Muscle of leg (tissue), 11 donors: ENCODE results near the gene BNIP3. TPM values are rescaled to one million over a fixed set of nuclear protein-coding genes. Genes with fewer than 3 reads are reported as not detected.

Experiments
- DNase-seq: peaks from one replicate; pipeline ENCODE4 v3.0.0; 2013
- H3K27ac ChIP-seq: one replicate; pipeline ENCODE4 v1.5.1; 2013; ENCODE audit warnings: mild to moderate bottlenecking, low read length, control low read depth
- H3K27me3 ChIP-seq: one replicate; pipeline ENCODE4 v1.6.1; 2013; ENCODE audit warnings: low read length; ENCODE audit not compliant: control insufficient read depth, insufficient read depth
- H3K36me3 ChIP-seq: one replicate; pipeline ENCODE4 v1.6.1; 2013; ENCODE audit warnings: low read length; ENCODE audit not compliant: control insufficient read depth, insufficient read depth
- H3K4me1 ChIP-seq: one replicate; pipeline ENCODE4 v1.6.1; 2013; ENCODE audit warnings: low read length; ENCODE audit not compliant: control insufficient read depth, insufficient read depth
- H3K4me3 ChIP-seq: one replicate; pipeline ENCODE4 v1.5.1; 2013; ENCODE audit warnings: low read length, control low read depth
- H3K9me3 ChIP-seq: replicated peaks from 2 replicates; pipeline ENCODE4 v1.6.1; 2013; ENCODE audit warnings: low read depth, low read length; ENCODE audit not compliant: control insufficient read depth
- WGBS: methylation state at CpG from one replicate; pipeline ENCODE4 v1.1.5; 2013; ENCODE audit warnings: missing lambda C conversion rate; ENCODE audit not compliant: insufficient coverage; 5-methylcytosine and 5-hydroxymethylcytosine counted together
- polyA plus RNA-seq, 8 donors: library from polyadenylated mRNA; unstranded; fragments of 120-200 nt; gene quantifications; one replicate each; pipeline versions ENCODE4 v1.2.1 to v1.2.3, GENCODE V29; 2013; ENCODE audit warnings: inconsistent platforms in 1 of 8, low replicate concordance in 1 of 8; ENCODE audit not compliant: insufficient read length in 8 of 8, insufficient read depth in 1 of 8
- total RNA-seq: library from RNA; stranded (reverse); fragments of 120-200 nt; gene quantifications from one replicate; pipeline ENCODE4 v1.2.4, GENCODE V29; 2013

Gene BNIP3
- total and polyA plus RNA-seq, 9 donors: 34.6 to 44.6 (median 40.0) TPM

DNA sequence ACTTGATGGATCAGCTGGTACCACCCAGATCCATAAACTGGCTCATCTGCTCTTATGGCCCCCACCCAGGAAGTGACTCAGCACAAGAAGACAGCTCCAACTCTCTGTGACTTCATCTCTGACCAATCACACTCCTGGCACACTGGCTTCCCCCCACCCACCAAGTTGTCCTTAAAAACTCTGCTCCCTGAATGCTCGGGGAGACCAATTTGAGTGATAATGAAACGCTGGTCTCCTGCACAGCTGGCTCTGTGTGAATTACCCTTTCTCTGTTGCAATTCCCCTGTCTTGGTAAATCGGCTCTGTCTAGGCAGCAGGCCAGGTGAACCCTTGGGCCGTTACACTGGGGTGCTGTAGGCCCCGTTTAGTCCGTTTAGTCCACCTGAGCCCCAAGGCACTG, 23.4 kb upstream of the BNIP3 start:
- H3K27me3 ChIP-seq: peaks cover 32% of the 10 kb centered on the region

DNA sequence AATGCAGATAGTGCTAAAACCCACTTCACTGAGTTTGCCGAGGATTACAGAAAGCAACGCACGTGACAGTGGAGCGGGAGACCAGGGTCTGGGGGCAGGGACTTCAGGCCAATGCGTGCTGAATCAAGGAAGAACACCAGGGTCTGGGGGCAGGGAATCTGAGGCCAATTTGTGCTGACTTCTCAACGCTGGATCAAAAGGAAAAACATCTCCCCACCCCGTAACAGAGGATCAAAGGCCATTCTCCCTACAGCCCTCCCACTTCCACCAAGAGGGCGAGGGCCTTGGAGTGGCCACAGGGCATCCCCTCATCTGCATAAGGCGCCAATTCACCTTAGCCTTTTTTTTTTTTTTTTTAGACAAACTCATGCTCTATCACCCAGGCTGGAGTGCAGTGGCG, 22.3 kb upstream of the BNIP3 start:
- no peak overlapping the region for H3K27ac ChIP-seq
- peaks cover 29% of the 10 kb centered on the region for H3K27me3 ChIP-seq
- H3K4me1 ChIP-seq: no peaks in the 10 kb centered on the region
- no peaks in the 10 kb centered on the region for H3K36me3 ChIP-seq
- no peaks in the 10 kb centered on the region for H3K9me3 ChIP-seq
- no peak overlapping the region for H3K4me3 ChIP-seq
- DNase-seq: no peak
- WGBS: 46% methylated on average over 9 of the region's 10 CpGs

More for the DNA sequence above, 23.4 kb upstream of the BNIP3 start:
- 91% methylated on average over 5 of the region's 6 CpGs for WGBS
- Histone ChIP-seq H3K4me3 (no peak overlapping the region), H3K4me1 (no peaks in the 10 kb centered on the region), H3K36me3 (no peaks in the 10 kb centered on the region), H3K9me3 (no peaks in the 10 kb centered on the region), H3K27ac (no peak overlapping the region)
- no peak for DNase-seq

DNA sequence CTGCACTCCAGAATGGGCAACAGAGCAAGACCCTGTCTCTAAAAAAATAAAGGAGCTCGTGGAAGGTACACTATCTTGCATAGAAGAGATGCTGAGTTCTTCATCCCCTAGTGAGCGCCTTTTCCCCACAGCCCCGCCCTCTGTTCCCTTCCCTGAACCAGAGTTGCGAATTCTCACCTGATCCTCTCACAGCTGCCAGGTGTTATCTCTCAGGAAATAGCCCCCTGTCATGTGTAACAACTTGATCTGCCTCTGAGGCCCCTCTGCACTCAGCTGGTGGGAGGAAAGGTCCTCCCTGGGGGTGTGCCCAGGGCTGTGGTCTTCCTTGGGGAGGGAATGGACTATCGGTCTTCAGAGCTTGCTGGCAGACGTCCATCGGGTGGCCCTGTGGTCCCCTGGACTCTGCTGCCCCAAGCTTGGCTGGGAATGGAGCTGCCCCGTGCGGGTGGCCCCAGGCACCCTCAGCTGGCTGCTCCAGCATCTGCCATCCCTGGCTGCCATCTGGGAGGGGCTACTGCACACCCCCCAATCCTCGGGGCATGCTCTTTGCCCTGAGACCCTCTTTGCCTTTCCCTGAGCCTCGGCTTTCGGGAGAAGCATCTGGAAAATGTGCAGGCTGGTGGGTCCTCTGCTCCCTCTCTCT, 21.7 kb upstream of the BNIP3 start:
- Histone ChIP-seq H3K36me3 (no peaks in the 10 kb centered on the region), H3K4me1 (peaks cover under 1% of the 10 kb centered on the region), H3K4me3 (no peak overlapping the region), H3K27me3 (peaks cover 25% of the 10 kb centered on the region), H3K27ac (no peak overlapping the region), H3K9me3 (no peaks in the 10 kb centered on the region)
- DNase-seq: no peak
- 64% methylated on average over 8 of the region's 12 CpGs for WGBS

DNA sequence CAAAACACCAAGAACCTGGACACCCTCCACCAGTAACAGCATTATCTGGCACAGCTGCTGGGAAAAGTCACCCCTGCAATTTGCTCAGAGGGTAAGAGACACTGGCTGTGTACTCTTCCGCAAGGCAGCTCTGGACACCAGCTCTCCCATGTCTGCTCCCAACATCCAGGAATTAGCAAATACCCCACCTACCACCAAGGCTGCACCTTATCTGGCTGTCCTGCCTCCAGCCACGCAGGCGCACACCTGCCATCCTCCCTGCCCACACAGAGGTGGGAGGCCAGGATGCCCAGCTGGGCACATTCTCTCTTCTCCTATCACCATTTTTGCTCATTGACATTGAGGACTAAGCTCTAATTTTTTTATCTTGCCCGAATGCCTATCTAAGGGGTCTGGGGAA, 20.3 kb upstream of the BNIP3 start:
- Histone ChIP-seq H3K27me3 (peaks cover 22% of the 10 kb centered on the region), H3K27ac (no peak overlapping the region), H3K4me1 (peaks cover 12% of the 10 kb centered on the region), H3K36me3 (no peaks in the 10 kb centered on the region), H3K9me3 (no peaks in the 10 kb centered on the region), H3K4me3 (no peak overlapping the region)
- 94% methylated on average over 2 of the region's 4 CpGs for WGBS
- DNase-seq: no peak

DNA sequence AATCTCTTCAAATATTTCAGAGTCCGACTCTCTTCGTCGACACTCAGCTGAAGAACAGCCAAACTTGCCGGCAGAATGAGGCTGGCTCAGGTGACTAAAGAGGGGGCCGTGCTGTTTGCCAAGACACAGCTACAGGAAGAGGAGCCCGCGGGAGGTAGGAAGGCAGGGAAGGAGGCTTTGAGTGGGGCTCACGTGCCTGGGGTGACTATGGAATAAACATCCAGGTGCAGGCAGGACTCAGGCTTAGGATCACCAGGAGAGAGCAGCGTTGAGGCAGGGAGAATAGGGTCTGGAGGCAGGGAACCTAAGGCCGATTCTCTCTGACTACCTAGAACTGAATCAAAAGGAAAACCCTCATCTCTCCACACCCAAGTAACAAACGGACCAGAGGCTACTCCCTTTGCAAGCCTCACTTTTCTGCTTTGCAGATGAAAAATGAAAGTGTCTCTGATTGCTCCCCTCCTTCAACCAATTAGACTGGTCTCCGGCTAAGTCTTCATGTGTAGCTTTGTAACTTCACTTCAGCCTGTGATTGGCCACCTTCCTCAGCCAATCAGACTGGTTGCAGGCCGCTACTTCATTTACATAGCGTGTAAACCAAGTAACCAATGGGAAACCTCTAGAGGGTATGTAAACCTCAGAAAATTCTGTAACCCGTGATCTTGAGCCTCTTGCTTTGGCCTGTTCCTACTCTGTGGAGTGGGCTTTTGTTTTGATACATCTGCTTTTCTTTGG, 19.7 kb upstream of the BNIP3 start:
- peaks cover 18% of the 10 kb centered on the region for H3K4me1 ChIP-seq
- H3K27ac ChIP-seq: no peak overlapping the region
- WGBS: 43% methylated on average over 7 of the region's 15 CpGs
- H3K4me3 ChIP-seq: no peak overlapping the region
- H3K27me3 ChIP-seq: peaks cover 23% of the 10 kb centered on the region
- DNase-seq: peak; percentile 25
- H3K36me3 ChIP-seq: no peaks in the 10 kb centered on the region
- H3K9me3 ChIP-seq: no peaks in the 10 kb centered on the region

DNA sequence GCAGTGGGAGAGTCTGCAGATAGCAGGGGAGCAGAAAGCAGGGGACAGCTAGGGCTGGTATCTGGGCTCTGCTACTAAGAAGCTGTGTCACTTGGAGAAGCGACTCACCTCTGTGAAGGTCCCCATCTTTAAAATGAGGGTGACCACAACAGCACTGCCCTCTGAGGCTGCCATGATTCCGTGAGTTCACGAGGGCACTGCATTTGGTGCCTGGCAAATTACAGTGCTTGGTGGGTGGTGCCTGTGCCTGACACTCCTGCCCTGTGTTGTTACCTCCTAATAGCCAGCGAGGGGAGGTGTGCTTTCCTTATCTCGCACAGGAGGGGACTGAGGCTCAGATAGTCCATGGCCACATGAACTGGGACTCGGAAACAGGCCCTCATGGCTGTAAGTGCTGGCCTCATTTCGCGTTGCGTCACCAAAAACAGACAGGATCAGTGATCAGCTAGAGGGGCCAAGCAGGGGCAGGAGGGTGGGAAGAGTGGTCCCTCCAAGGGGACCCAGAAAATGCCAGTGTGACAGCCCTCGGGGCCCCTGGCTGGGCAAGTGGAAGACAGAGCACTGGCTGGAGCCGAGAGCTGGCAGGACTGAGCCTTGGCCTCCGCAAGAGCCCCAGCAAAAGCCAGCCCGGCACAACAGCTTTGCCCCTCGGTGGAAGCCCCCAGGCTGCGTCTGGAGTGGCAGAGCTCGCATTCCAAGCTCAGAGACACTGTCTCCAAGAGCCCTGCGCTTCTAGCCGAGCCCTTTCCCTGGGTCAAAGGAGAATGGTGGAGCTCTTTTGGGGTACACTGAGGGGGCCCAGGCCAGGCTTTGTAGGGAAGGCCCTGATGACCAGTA, 17.3 kb upstream of the BNIP3 start:
- H3K36me3 ChIP-seq: no peaks in the 10 kb centered on the region
- WGBS: 92% methylated on average over 16 of the region's 18 CpGs
- no peak overlapping the region for H3K27ac ChIP-seq
- no peaks in the 10 kb centered on the region for H3K9me3 ChIP-seq
- no peak for DNase-seq
- H3K4me1 ChIP-seq: peaks cover 22% of the 10 kb centered on the region
- no peak overlapping the region for H3K4me3 ChIP-seq
- peaks cover 21% of the 10 kb centered on the region for H3K27me3 ChIP-seq

DNA sequence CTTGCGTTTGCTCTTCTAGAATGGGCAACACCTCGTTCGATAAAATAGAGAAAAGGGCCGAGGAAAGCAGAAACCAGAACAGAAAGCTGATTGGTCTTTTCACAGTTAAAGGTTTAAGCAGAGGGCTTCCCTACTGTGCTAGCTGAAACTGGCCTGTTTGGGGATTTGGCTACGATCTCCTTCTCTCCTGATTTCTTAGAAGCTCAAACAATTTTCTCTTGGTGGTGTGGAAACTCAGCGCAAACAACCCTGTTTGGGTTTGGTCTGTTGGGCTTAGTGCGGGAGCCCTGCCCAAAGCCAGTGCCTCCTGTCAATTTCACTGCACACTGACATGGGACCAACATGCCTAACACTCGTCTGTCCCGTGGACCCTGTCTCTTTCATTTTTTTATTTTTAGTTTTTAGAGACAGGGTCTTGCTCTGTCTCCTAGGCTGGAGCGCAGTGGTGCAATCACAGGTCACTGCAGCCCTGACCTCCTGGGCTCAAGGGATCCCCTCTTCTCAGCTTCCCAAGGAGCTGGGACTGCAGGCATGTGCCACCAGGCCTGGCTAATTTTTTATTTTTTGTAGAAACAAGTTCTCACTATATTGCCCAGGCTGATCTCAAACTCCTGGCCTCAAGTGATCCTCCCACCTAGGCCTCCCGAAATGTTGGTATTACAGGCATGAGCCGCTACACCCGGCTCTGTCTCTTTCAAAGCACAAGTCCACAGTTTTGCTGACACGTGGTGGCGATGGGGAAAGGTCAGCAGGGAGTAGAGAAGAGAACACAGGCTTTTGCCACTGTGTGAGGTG, 16.5 kb upstream of the BNIP3 start:
- H3K9me3 ChIP-seq: no peaks in the 10 kb centered on the region
- WGBS: 48% methylated on average over 10 of the region's 15 CpGs
- DNase-seq: peak; percentile 26

DNA sequence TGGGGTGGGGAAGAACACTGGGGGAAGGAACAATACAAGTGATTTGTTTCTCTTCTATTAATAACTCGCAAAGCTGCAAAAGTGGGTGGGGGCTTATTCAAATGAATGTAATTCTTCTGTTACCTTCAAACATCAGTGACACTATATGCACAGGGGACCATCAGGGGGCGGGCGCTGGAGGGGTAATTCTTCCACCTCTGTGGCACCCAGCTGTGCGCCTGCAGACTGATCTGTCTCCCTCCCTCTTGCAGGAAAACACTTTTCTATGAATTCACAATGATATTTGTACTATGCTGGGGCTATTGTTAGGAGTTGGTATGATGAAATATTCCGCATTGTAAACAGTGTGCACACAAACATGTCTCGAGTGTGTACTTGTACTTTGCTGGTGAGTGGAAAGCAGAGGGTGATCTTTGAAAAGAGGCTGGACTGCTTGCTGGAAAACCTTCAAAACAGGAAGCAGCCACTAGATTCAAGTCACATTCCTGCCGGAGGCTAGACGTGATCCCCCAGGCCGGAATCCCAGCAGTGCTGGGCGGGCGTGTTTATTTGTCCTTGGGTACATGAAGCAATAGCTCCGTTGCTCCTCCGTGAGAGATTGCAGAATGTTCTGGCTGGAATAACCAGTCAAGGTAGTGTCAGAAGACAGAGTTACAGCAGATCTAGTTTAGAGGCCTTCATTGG, 15.8 kb upstream of the BNIP3 start:
- WGBS: 26% methylated on average over 9 of the region's 13 CpGs
- no peak overlapping the region for H3K27ac ChIP-seq
- H3K36me3 ChIP-seq: no peaks in the 10 kb centered on the region
- H3K4me1 ChIP-seq: peaks cover 22% of the 10 kb centered on the region
- DNase-seq: peak; percentile 53
- H3K27me3 ChIP-seq: peaks cover 12% of the 10 kb centered on the region
- no peaks in the 10 kb centered on the region for H3K9me3 ChIP-seq
- H3K4me3 ChIP-seq: no peak overlapping the region

More for the DNA sequence above, 16.5 kb upstream of the BNIP3 start:
- Histone ChIP-seq H3K36me3 (no peaks in the 10 kb centered on the region), H3K27ac (no peak overlapping the region), H3K4me1 (peaks cover 22% of the 10 kb centered on the region), H3K27me3 (peaks cover 13% of the 10 kb centered on the region), H3K4me3 (no peak overlapping the region)
